Stomach (tissue), 9 donors: ENCODE results near the gene ELOB. TPM values are rescaled to one million over a fixed set of nuclear protein-coding genes. Genes with fewer than 3 reads are reported as not detected.
A peak's percentile ranks its signal among the peaks of the same experiment; 100 is the strongest.

Experiments used
- DNase-seq, 2 donors: peaks; one replicate each; pipeline versions ENCODE4 v3.0.0 to v3.0.0-alpha.2; 2013 to 2019
- H3K27ac ChIP-seq, 5 donors: fragments of 200-600 bp in 4 of 5; sonication (generic) in 4 of 5; one replicate each; pipeline ENCODE4 v1.5.1; 2013 to 2019; ENCODE audit warnings: mild to moderate bottlenecking in 1 of 5, moderate library complexity in 1 of 5
- H3K27me3 ChIP-seq, 3 donors: fragments of 200-600 bp; sonication (generic); one replicate each; pipeline ENCODE4 v1.5.1; 2017 to 2019; ENCODE audit warnings: mixed run types in 1 of 3
- H3K36me3 ChIP-seq, 4 donors: fragments of 200-600 bp; sonication (generic); 1 replicate in 3 of 4; 2 replicates in 1 of 4; pipeline ENCODE4 v1.5.1; 2016 to 2019
- H3K4me1 ChIP-seq, 4 donors: fragments of 200-600 bp; sonication (generic); one replicate each; pipeline ENCODE4 v1.5.1; 2016 to 2019
- H3K4me3 ChIP-seq, 4 donors: fragments of 200-600 bp; sonication (generic) in 3 of 4; one replicate each; pipeline ENCODE4 v1.5.1; 2016 to 2019; ENCODE audit warnings: mild to moderate bottlenecking in 1 of 4
- H3K9me3 ChIP-seq, 4 donors: fragments of 200-600 bp; sonication (generic); one replicate each; pipeline ENCODE4 v1.5.1; 2016 to 2019
- CTCF ChIP-seq, 7 experiments: fragments of 450-650 bp in 4 of 7; fragments of 200-600 bp in 3 of 7; sonication (generic) in 3 of 7; IDR thresholded peaks; one replicate each; pipeline ENCODE4 v1.5.1; 2016 to 2019; ENCODE audit warnings: antibody characterized with exemption in 7 of 7, control low read depth in 2 of 7, mild to moderate bottlenecking in 1 of 7
- EP300 ChIP-seq: sonication (generic); formaldehyde crosslinking; IDR thresholded peaks from one replicate; pipeline ENCODE4 v1.6.1; 2017; ENCODE audit warnings: antibody characterized with exemption
- POLR2A ChIP-seq, 4 donors: fragments of 450-650 bp; IDR thresholded peaks; one replicate each; pipeline ENCODE4 v1.6.1; 2016; ENCODE audit warnings: antibody characterized with exemption in 4 of 4, control low read depth in 2 of 4, mild to moderate bottlenecking in 1 of 4, moderate library complexity in 1 of 4
- POLR2AphosphoS5 ChIP-seq, 3 donors: sonication (generic); formaldehyde crosslinking; IDR thresholded peaks; one replicate each; pipeline ENCODE4 v1.6.1; 2016; ENCODE audit warnings: antibody characterized with exemption in 3 of 3
- WGBS, 5 donors: extraction: QIAGEN DNeasy Blood & Tissue Kit in 3 of 5; methylation state at CpG; one replicate each; pipeline versions ENCODE4 v1.1.5 to v1.1.7; 2013 to 2018; 5-methylcytosine and 5-hydroxymethylcytosine counted together
- intact Hi-C: fragments of 100-400 bp; cut with DNase I; formaldehyde crosslinking; loops from one replicate; pipeline ENCODE4 v1.15.1; 2023; ENCODE audit warnings: low total_unique reads
- polyA plus RNA-seq, 3 donors: library from polyadenylated mRNA; stranded (reverse); fragments of 200-250 nt; gene quantifications; one replicate each; pipeline ENCODE4 v1.2.3, GENCODE V29; 2013
- total RNA-seq, 5 donors: library from RNA; depleted of rRNA; stranded (reverse); fragments of >200 nt; gene quantifications; one replicate each; pipeline versions ENCODE4 v1.1.0 to v1.2.3, GENCODE V29; 2014 to 2016
- donor health status: healthy with polysubstance abuse.
- donor health status: Bipolar disorder and iron deficiency.
- donor health status: healthy.

ELOB gene
- total and polyA plus RNA-seq, 8 donors = 68.1 to 713 (median 231) TPM

DNA sequence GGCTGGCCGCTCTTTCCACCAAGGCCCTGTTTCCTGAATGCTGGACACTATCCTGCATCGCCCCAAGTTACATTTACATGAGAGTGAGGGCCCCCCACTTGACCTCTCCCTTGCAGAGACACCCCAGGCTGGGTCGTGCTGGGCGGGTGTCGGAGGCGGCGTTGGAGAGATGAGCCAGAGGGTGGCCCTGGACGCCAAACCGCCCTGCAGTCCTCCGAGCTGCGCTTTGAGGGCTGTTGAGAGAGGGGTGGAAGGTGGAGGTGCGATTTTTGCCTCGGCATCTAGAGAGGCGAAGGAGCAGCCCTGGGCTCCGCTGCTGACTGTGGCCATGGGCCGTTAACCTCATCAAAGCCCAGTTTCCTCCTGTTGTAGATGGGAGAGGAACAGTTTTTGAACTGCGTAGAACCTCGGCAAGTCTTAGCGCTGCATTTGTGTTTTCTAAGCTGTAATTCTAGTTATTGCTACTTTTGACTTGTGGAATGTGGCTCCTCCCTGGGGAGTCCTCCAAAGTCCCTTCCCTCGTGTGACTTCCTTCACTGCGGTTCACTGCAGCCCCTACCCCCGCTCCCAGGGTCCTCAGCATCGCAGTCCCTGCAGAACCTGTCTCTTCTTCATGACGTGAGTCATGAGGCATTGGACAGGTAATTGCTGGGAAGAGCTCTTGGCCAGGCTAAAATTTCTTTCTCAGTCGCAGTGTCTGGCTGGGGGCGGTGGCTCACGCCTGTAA, 986 bp upstream of the ELOB start:
- TF ChIP-seq EP300 = no peak
- no peak for TF ChIP-seq POLR2AphosphoS5 (IDR thresholded peaks at IDR 0.05)
- no peak for TF ChIP-seq CTCF (IDR thresholded peaks at IDR 0.05)
- no peak for TF ChIP-seq POLR2A (IDR thresholded peaks at IDR 0.05)
- H3K4me3 ChIP-seq = peak overlapping the region; percentile 77 to 91 (median 83)
- H3K9me3 ChIP-seq = no peaks in the 10 kb centered on the region
- intact Hi-C loops = no loop called here
- no peaks in the 10 kb centered on the region for H3K27me3 ChIP-seq
- peak in 1 of 2 donors; percentile 69 for DNase-seq
- H3K4me1 ChIP-seq = peaks cover 28 to 53% (median 43%) of the 10 kb centered on the region in 4 donors
- 11 to 19% (median 12%) methylated on average over 12 to 27 of the region's 27 CpGs for WGBS, 5 donors
- H3K36me3 ChIP-seq = peaks cover 13 to 24% (median 23%) of the 10 kb centered on the region in 4 donors
- H3K27ac ChIP-seq = peak overlapping the region; percentile 98 to 100 (median 100)

DNA sequence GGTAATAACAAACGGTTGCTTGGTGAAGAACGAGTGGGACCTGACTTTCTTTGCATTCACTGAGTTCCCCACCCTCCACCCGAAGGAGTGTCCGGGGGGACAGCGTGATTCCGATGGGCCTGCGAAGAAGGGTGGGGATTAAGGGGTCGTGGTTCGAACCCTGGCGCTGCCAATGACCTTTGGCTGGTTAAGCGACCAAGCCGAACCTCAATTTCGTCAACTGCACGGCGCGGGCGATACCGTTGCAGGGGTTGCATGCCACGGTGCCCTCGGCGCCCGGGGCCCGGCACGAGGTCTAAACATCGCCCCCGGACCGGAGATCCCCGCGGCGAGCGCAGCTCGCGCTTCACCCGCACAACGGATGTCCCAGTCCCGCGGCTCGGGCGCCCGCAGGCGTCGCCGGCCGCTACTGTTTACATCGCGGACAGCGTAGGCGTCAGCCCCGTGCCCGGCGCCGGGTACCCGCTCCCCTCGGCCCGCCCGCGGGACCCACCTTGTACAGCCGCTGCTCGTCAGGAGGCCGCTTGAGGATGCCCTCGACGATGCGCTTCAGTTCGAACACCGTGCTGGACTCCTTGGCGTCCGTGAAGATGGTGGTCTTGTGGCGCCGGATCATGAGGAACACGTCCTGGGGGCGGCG, 460 bp downstream of the ELOB start:
- peaks cover 28 to 60% (median 47%) of the 10 kb centered on the region in 4 donors for H3K4me1 ChIP-seq
- TF ChIP-seq POLR2AphosphoS5 (IDR thresholded peaks at IDR 0.05) (no peak), CTCF (IDR thresholded peaks at IDR 0.05) (no peak), POLR2A (IDR thresholded peaks at IDR 0.05) (no peak), EP300 (no peak)
- intact Hi-C loops = no loop called here
- 0 to 1% (median 0%) methylated on average over 27 to 72 of the region's 72 CpGs for WGBS, 5 donors
- peak overlapping the region; percentile 81 to 100 (median 98) for H3K27ac ChIP-seq
- H3K27me3 ChIP-seq = no peaks in the 10 kb centered on the region
- no peaks in the 10 kb centered on the region for H3K9me3 ChIP-seq
- DNase-seq = no peak
- H3K36me3 ChIP-seq = peaks cover 26 to 39% (median 38%) of the 10 kb centered on the region in 4 donors
- peak overlapping the region; percentile 77 to 91 (median 83) for H3K4me3 ChIP-seq

DNA sequence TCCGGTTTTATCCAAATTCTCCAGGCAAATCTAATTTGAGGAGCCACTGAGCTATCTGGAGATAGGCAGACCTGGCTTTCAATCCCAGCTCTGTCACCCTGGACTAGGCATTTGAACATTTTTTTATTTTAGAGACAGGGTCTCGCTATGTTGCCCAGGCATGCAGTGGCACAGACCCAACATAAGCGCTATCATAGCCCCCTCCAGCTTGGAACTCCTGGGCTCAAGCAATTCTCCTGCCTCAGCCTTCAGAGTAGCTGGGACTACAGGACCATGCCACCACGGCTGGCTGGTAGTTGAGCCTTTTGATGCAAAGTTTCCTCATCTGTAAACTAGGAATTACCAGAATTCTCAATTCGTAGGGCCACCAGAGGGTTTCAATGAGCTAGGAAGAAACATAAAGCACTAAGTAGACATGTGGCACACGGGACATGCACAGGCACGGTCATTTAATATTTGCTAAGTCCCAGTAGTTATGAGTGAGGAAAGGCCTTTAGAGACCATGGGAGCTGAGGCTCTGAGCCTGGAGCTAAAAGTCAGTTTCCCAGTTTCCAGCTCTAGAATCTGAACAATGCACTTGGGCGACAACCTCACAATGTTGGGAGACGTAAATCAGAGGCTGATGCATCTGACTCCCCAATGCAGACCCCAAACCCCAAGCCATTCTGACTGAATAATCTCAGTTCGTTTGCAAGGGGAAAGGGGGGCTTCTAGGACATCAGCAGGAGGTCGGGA, 1.1 kb downstream of the ELOB start:
- H3K9me3 ChIP-seq = no peaks in the 10 kb centered on the region
- peak overlapping the region; percentile 77 to 91 (median 83) for H3K4me3 ChIP-seq
- peak overlapping the region in 4 of 5 donors; percentile 82 to 100 (median 99) for H3K27ac ChIP-seq
- intact Hi-C loops = no loop called here
- no peak for DNase-seq
- H3K36me3 ChIP-seq = peaks cover 33 to 46% (median 45%) of the 10 kb centered on the region in 4 donors
- TF ChIP-seq POLR2A (IDR thresholded peaks at IDR 0.05) (no peak), CTCF (IDR thresholded peaks at IDR 0.05) (no peak), EP300 (no peak), POLR2AphosphoS5 (IDR thresholded peaks at IDR 0.05) (no peak)
- WGBS, 5 donors = 35 to 43% (median 41%) methylated on average over 11 of the region's 11 CpGs
- H3K4me1 ChIP-seq = peaks cover 28 to 65% (median 49%) of the 10 kb centered on the region in 4 donors
- H3K27me3 ChIP-seq = no peaks in the 10 kb centered on the region

DNA sequence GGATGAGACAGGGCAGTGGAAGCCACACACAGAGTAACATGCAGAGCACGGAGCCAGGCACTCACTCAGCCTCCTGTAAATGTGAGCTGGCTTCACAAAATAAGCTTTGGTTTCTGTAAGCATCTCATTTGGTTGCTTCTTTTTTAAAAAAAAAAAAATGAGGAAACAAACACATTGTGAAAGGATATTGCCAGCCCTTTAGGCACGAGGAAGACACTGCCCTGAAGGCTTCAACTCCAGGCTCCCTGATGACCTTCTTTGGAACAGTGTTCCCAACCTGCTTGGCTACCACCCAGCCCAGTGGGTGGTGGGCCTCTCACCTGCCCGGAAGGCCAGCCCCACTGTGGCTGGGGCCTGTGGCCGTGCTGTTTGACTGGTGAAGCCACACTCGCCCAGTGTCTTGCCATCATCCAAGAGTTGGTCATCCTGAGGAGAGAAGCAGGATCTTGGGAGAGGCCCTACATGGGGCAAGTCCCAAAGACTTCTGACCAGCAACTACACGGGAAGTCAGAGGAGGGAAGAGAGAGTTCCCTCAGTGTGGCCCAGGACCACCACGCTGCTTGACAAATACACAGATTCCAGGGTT, 1.9 kb downstream of the ELOB start:
- Histone ChIP-seq H3K27me3 (no peaks in the 10 kb centered on the region), H3K4me3 (peak overlapping the region in 3 of 4 donors; percentile 78 to 91 (median 88)), H3K27ac (peak overlapping the region in 2 of 5 donors; percentile 24 to 100), H3K4me1 (peaks cover 28 to 71% (median 55%) of the 10 kb centered on the region in 4 donors), H3K9me3 (no peaks in the 10 kb centered on the region), H3K36me3 (peaks cover 40 to 53% (median 52%) of the 10 kb centered on the region in 4 donors)
- no peak for DNase-seq
- no peak for TF ChIP-seq POLR2A (IDR thresholded peaks at IDR 0.05)
- TF ChIP-seq EP300 = no peak
- no peak for TF ChIP-seq CTCF (IDR thresholded peaks at IDR 0.05)
- no peak for TF ChIP-seq POLR2AphosphoS5 (IDR thresholded peaks at IDR 0.05)
- intact Hi-C loops = no loop called here
- WGBS, 5 donors = 70 to 75% (median 74%) methylated on average over 7 of the region's 7 CpGs
